HCT116 (cell line): ENCODE data around the gene ZNF473. TPM values are rescaled to one million over a fixed set of nuclear protein-coding genes. Genes with fewer than 3 reads are reported as not detected.

ENCODE experiments used
- ATAC-seq: fragments of 200-7000 bp; cut with Tn5 transposase; 2 replicates; pipeline ENCODE4 v1.9.1; 2020; ENCODE audit warnings: mild to moderate bottlenecking, moderate library complexity
- BruUV-seq: library from RNA; stranded (reverse); fragments of 400-500 nt; replicated peaks from 2 replicates; lab custom pipeline; 2021; lab: Mats Ljungman, UMichigan
- CTCF ChIA-PET: fragments of 300-600 bp; sonication (Branson Sonifier 250); formaldehyde crosslinking; loops from one replicate; lab custom pipeline; 2021; ENCODE audit warnings: antibody characterized with exemption; lab: Charles Lee
- POLR2A ChIA-PET: fragments of 300-600, 350-600 bp; sonication (Branson Sonifier 250); formaldehyde crosslinking; loops from one replicate; lab custom pipeline; 2021; ENCODE audit warnings: antibody characterized with exemption; lab: Charles Lee
- RAD21 ChIA-PET, 2 experiments: fragments of 300-600 bp; sonication (Branson Sonifier 250); formaldehyde crosslinking; loops; one replicate each; lab custom pipeline; 2023; ENCODE audit warnings: low total read pairs in 2 of 2; ENCODE audit not compliant: uncharacterized antibody in 2 of 2, unreplicated experiment in 2 of 2, low non-redundant PET in 1 of 2; lab: Charles Lee
- DNase-seq: peaks from one replicate; pipeline ENCODE4 v3.0.0-alpha.2; 2010; ENCODE audit warnings: low read depth, low spot score
- H2AFZ ChIP-seq: fragments of 200-600 bp; shearing (Covaris generic), sonication (generic); 2 replicates; pipeline ENCODE4 v1.6.1; 2017; ENCODE audit warnings: low read depth, mixed run types, mixed read lengths, antibody characterized with exemption, low read length; ENCODE audit not compliant: poor library complexity, severe bottlenecking
- H3K27ac ChIP-seq: 2 replicates; pipeline ENCODE4 v1.5.1; 2012; ENCODE audit warnings: low read depth, low read length
- H3K27me3 ChIP-seq: fragments of 200-600 bp; sonication (generic); 2 replicates; pipeline ENCODE4 v1.6.1; 2016; ENCODE audit warnings: mixed run types, low read length, mixed read lengths; ENCODE audit not compliant: insufficient read depth
- H3K36me3 ChIP-seq, 2 experiments: fragments of 200-500 bp in 1 of 2; fragments of 200-600 bp in 1 of 2; sonication (Bioruptor generic) in 1 of 2; sonication (generic) in 1 of 2; 2 replicates each; pipeline versions ENCODE4 v1.5.1 to v1.6.1; 2014 to 2016; ENCODE audit warnings: low read length in 2 of 2, inconsistent platforms in 1 of 2, mixed read lengths in 1 of 2, mixed run types in 1 of 2; ENCODE audit not compliant: insufficient read depth in 2 of 2, control insufficient read depth in 1 of 2
- H3K4me1 ChIP-seq, 2 experiments: fragments of 200-600 bp in 1 of 2; sonication (generic) in 1 of 2; 2 replicates each; pipeline versions ENCODE4 v1.5.1 to v1.6.1; 2012 to 2017; ENCODE audit warnings: low read length in 2 of 2, inconsistent platforms in 1 of 2, mild to moderate bottlenecking in 1 of 2, mixed read lengths in 1 of 2, mixed run types in 1 of 2, moderate library complexity in 1 of 2; ENCODE audit not compliant: insufficient read depth in 2 of 2, control insufficient read depth in 1 of 2
- H3K4me2 ChIP-seq: fragments of 200-600 bp; sonication (generic); 2 replicates; pipeline ENCODE4 v1.6.1; 2017; ENCODE audit warnings: mixed run types, low read length, mixed read lengths
- H3K4me3 ChIP-seq, 2 experiments: fragments of 200-600 bp in 1 of 2; sonication (generic) in 1 of 2; replicated peaks in 1 of 2; 2 replicates each; pipeline ENCODE4 v1.5.1; 2011 to 2016; ENCODE audit warnings: low read length in 2 of 2, control low read depth in 1 of 2, low read depth in 1 of 2, mild to moderate bottlenecking in 1 of 2, mixed read lengths in 1 of 2, mixed run types in 1 of 2
- H3K79me2 ChIP-seq: fragments of 200-600 bp; sonication (generic); 2 replicates; pipeline ENCODE4 v1.6.1; 2017; ENCODE audit warnings: mild to moderate bottlenecking, mixed run types, low read length, moderate library complexity, mixed read lengths; ENCODE audit not compliant: insufficient read depth
- H3K9ac ChIP-seq: fragments of 200-600 bp; sonication (generic); 2 replicates; pipeline ENCODE4 v1.6.1; 2016; ENCODE audit warnings: low read length, mixed read lengths
- H3K9me2 ChIP-seq: fragments of 200-600 bp; sonication (generic), shearing (Covaris generic); 2 replicates; pipeline ENCODE4 v1.6.1; 2017; ENCODE audit warnings: mixed run types, mild to moderate bottlenecking, moderate library complexity; ENCODE audit not compliant: insufficient read depth
- H3K9me3 ChIP-seq, 2 experiments: fragments of 200-500 bp in 1 of 2; fragments of 200-600 bp in 1 of 2; sonication (Bioruptor generic) in 1 of 2; sonication (generic) in 1 of 2; 2 replicates each; pipeline ENCODE4 v1.6.1; 2014 to 2017; ENCODE audit warnings: low read length in 2 of 2, mixed read lengths in 2 of 2, inconsistent platforms in 1 of 2, low read depth in 1 of 2, mild to moderate bottlenecking in 1 of 2, mixed run types in 1 of 2, moderate library complexity in 1 of 2; ENCODE audit not compliant: control insufficient read depth in 1 of 2, insufficient read depth in 1 of 2
- H4K20me1 ChIP-seq: fragments of 200-600 bp; sonication (generic), shearing (Covaris generic); 2 replicates; pipeline ENCODE4 v1.6.1; 2017; ENCODE audit warnings: mixed run types, mild to moderate bottlenecking, moderate library complexity; ENCODE audit not compliant: insufficient read depth
- ATF3 ChIP-seq: IDR thresholded peaks from 2 replicates; pipeline ENCODE4 v1.6.1; 2012
- CBX3 ChIP-seq: IDR thresholded peaks from 2 replicates; pipeline ENCODE4 v1.6.1; 2012; ENCODE audit warnings: low read depth
- CTCF ChIP-seq, 3 experiments: fragments of 200-600 bp in 1 of 3; sonication (generic) in 1 of 3; IDR thresholded peaks in 2 of 3; conservative IDR thresholded peaks in 1 of 3; 2 replicates each; pipeline ENCODE4 v1.5.1; 2012 to 2017; ENCODE audit warnings: low read depth in 2 of 3, low read length in 2 of 3, antibody characterized with exemption in 1 of 3, borderline replicate concordance in 1 of 3, control low read depth in 1 of 3, mild to moderate bottlenecking in 1 of 3, mixed read lengths in 1 of 3, mixed run types in 1 of 3, moderate library complexity in 1 of 3; ENCODE audit not compliant: insufficient read depth in 1 of 3
- EGR1 ChIP-seq: IDR thresholded peaks from 2 replicates; pipeline ENCODE4 v1.6.1; 2012; ENCODE audit warnings: low read depth
- EZH2 ChIP-seq: fragments of 200-600 bp; sonication (generic); IDR thresholded peaks from 2 replicates; pipeline ENCODE4 v1.6.1; 2017; ENCODE audit warnings: antibody characterized with exemption, mixed run types
- EZH2phosphoT487 ChIP-seq: fragments of 200-600 bp; IDR thresholded peaks from 2 replicates; pipeline ENCODE4 v1.6.1; 2018; ENCODE audit warnings: antibody characterized with exemption, borderline replicate concordance
- JUND ChIP-seq: IDR thresholded peaks from 2 replicates; pipeline ENCODE4 v1.6.1; 2012
- MAX ChIP-seq: IDR thresholded peaks from 2 replicates; pipeline ENCODE4 v1.6.1; 2012
- POLR2A ChIP-seq: IDR thresholded peaks from 2 replicates; pipeline ENCODE4 v1.7.0; 2011; ENCODE audit warnings: borderline replicate concordance; ENCODE audit not compliant: insufficient read depth, insufficient read length; ENCODE audit errors: extremely low read depth
- POLR2AphosphoS5 ChIP-seq: IDR thresholded peaks from 2 replicates; pipeline ENCODE4 v1.6.1; 2011; ENCODE audit warnings: mild to moderate bottlenecking, low read depth, low read length, moderate library complexity
- RAD21 ChIP-seq: IDR thresholded peaks from 2 replicates; pipeline ENCODE4 v1.6.1; 2012; ENCODE audit warnings: low read depth, mild to moderate bottlenecking
- REST ChIP-seq: IDR thresholded peaks from 2 replicates; pipeline ENCODE4 v1.6.1; 2012; ENCODE audit warnings: low read depth
- SIN3A ChIP-seq: IDR thresholded peaks from 2 replicates; pipeline ENCODE4 v1.6.1; 2012; ENCODE audit warnings: low read depth
- SP1 ChIP-seq: IDR thresholded peaks from 2 replicates; pipeline ENCODE4 v1.6.1; 2012; ENCODE audit warnings: low read depth
- SRF ChIP-seq: IDR thresholded peaks from 2 replicates; pipeline ENCODE4 v1.6.1; 2012; ENCODE audit warnings: low read depth
- YY1 ChIP-seq: IDR thresholded peaks from 2 replicates; pipeline ENCODE4 v1.6.1; 2011; ENCODE audit warnings: low read length, low read depth, moderate library complexity, mild to moderate bottlenecking; ENCODE audit not compliant: insufficient replicate concordance; ENCODE audit errors: extremely low read depth
- ZBTB33 ChIP-seq: IDR thresholded peaks from 2 replicates; pipeline ENCODE4 v1.6.1; 2011; ENCODE audit warnings: mild to moderate bottlenecking, low read length, moderate library complexity; ENCODE audit not compliant: insufficient replicate concordance; ENCODE audit errors: extremely low read depth
- ZNF274 ChIP-seq: fragments of 200-500 bp; sonication (Bioruptor generic); IDR thresholded peaks from 2 replicates; pipeline ENCODE4 v1.6.1; 2014; ENCODE audit warnings: mild to moderate bottlenecking, low read depth, low read length, inconsistent platforms
- intact Hi-C: fragments of 100-400 bp; cut with micrococcal nuclease; formaldehyde crosslinking; loops from 2 replicates; pipeline ENCODE4 v1.10.0; 2022
- total RNA-seq: library from RNA; stranded (reverse); gene quantifications from one replicate; pipeline ENCODE4 v1.2.1, GENCODE V29; 2021; ENCODE audit not compliant: unreplicated experiment

The ZNF473 gene
- total RNA-seq, 1 experiment from 2014 or later, result 19.8 TPM

GRCh38 chr19:50025022-50025793, 597 bp upstream of the ZNF473 start, which contains the start of gene VRK3:
TSS of gene VRK3 (minus strand) at chr19:50025372. CDS start at chr19:50016162, 9,210 bp downstream.
- H3K4me1 ChIP-seq, result peaks cover 5 to 23% of the 10 kb centered on the region in 2 experiments; a peak in 2 of 4 replicates
- ATAC-seq (peak; percentile 94), DNase-seq (peak; percentile 100)
- ChIA-PET CTCF (interaction anchor here (1.0 kb wide), 1 partner anchor 547 kb away, joined by 3 read pairs; no protein-coding TSS in a partner anchor), POLR2A (interaction anchor here (0.8 kb wide), 1 partner anchor 11 kb away, joined by 3 read pairs; no protein-coding TSS in a partner anchor), RAD21 (no interaction called here)
- BruUV-seq, result TSS peak; percentile 84
- H3K9me3 ChIP-seq, result no peaks in the 10 kb centered on the region
- H3K9ac ChIP-seq, result peak within 1 kb of the TSS; percentile 94
- H3K27ac ChIP-seq, result peak within 1 kb of the TSS; percentile 79
- peak within 1 kb of the TSS; percentile 98 for H3K4me2 ChIP-seq
- H3K36me3 ChIP-seq, result peaks cover 3 to 5% of the 10 kb centered on the region in 2 experiments; a peak in 1 of 4 replicates
- 0 out of 2 replicates have a peak, but pooled peaks cover 5% of the 10 kb centered on the region for H4K20me1 ChIP-seq
- H2AFZ ChIP-seq, result peak within 1 kb of the TSS; percentile 81
- no peaks in the 10 kb centered on the region for H3K27me3 ChIP-seq
- no peaks in the 10 kb centered on the region for H3K9me2 ChIP-seq
- H3K4me3 ChIP-seq, result peak within 1 kb of the TSS; percentile 68 to 100
- peaks cover 87% of the 10 kb centered on the region for H3K79me2 ChIP-seq
- intact Hi-C loops, result loop anchor here (1.0 kb wide), 2 partner anchors 21 to 38 kb away; no protein-coding TSS in a partner anchor
- no peak for TF ChIP-seq SRF
- no peak for TF ChIP-seq JUND
- no peak for TF ChIP-seq ZNF274
- no peak for TF ChIP-seq POLR2A
- peak; percentile 22; the same call in 1 of the 2 replicates for TF ChIP-seq SIN3A
- TF ChIP-seq REST, result no peak
- TF ChIP-seq ZBTB33, result no peak
- TF ChIP-seq MAX, result no peak
- TF ChIP-seq CBX3, result no peak
- peak; percentile 8 for TF ChIP-seq YY1
- peak; percentile 90 for TF ChIP-seq SP1
- no peak for TF ChIP-seq EZH2
- TF ChIP-seq POLR2AphosphoS5, result peak; percentile 87
- no peak for TF ChIP-seq EZH2phosphoT487
- TF ChIP-seq EGR1, result no peak
- TF ChIP-seq RAD21, result no peak
- no peak for TF ChIP-seq CTCF (IDR thresholded peaks at IDR 0.05 in 2 of 3, conservative IDR thresholded peaks at IDR 0.05 in 1 of 3; ENCODE audit: borderline replicate concordance in 1 of 3, insufficient read depth in 1 of 3, low read depth in 2 of 3, low read length in 2 of 3)
- TF ChIP-seq ATF3, result no peak
